CD1c-positive myeloid dendritic cell (primary cell): ENCODE measurements around the gene CTSW.

ENCODE experiments used
- DNase-seq: peaks from one replicate; pipeline ENCODE4 v3.0.0-alpha.2; 2016; ENCODE audit errors: extremely low spot score

The CTSW gene

DNA sequence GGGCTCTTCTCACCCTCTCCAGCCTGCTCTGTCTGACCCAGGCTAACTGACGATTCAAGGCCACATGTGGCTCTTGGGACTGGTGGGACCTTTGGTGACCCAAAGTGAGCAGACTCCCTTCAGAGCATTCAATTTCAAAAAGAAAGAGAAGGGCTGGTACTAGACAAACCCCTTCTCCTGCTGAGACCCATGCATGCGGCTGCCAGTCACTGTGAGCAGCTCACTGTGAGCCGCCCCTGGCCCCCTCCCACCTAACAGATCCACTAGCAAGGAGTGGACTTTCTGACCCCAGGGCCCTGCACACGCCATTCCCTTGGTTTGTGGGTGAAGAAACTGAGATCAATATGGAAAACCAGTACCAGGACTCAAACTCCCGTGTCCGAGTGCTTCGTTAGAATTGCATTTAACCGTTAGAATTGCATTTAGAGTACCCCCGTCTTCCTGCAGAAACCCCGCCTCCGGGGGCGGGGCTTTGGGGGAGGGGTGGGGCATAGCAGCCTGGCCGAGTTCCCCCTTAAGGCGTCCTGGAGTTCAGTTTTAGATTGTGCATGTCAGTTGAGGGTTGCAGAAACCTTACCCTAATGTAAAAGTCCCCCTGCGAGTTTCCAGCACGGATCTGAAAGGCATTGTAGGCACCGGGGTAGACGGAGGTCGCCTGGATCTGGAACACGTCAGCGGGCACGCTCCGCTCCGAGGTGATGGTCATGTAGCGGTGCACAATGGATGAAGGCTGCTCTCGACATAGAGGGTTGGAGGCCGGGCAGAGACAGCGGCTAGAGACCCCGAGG, 12.2 kb upstream of the CTSW start:
- no peak for DNase-seq

DNA sequence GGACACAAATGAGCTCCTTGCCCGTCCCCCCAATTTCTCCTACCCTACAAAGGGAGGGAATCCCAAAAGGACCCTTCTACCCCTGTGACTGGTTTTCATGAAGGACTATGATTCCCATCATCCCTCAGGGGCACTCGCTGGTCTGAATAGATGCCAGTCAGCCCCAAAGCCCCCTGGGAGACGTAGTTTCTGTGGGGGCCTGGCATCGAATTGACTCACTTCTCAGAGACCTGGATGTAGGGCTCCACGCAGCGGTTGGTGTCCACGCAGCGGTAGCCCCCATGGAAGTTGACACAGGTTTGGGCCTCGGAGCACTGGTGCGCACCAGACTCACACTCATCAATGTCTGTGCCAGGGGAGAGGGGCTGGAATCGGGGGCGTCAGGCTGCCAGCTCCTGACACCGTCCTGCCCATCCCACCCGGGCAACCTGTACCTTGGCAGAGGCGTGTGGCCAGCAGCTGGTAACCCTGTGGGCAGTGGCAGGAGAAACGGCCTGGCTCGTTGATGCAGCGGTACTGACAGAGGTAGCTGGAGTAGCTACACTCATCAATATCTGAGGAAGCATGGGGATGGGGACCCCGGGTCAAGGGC, 11.5 kb upstream of the CTSW start:
- no peak for DNase-seq

DNA sequence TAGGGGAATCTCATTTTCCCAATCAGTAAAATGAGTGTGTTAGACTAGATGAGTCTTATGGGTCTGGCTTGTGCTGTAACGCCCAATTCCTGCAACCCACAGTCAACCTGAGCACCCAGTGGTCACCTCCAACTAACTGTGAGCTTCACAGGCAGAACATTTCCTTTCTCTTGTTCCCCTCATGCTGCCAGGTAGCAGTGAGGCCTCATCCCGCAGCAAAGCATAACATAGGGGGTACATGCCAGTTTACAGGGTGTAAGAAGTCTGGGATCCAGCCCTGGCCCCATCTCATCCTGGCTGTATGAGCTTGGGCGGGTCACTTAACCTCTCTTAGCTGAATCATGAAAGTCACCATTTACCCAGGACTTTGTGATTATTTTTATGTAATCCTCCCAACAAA, 10.7 kb upstream of the CTSW start:
- no peak for DNase-seq

DNA sequence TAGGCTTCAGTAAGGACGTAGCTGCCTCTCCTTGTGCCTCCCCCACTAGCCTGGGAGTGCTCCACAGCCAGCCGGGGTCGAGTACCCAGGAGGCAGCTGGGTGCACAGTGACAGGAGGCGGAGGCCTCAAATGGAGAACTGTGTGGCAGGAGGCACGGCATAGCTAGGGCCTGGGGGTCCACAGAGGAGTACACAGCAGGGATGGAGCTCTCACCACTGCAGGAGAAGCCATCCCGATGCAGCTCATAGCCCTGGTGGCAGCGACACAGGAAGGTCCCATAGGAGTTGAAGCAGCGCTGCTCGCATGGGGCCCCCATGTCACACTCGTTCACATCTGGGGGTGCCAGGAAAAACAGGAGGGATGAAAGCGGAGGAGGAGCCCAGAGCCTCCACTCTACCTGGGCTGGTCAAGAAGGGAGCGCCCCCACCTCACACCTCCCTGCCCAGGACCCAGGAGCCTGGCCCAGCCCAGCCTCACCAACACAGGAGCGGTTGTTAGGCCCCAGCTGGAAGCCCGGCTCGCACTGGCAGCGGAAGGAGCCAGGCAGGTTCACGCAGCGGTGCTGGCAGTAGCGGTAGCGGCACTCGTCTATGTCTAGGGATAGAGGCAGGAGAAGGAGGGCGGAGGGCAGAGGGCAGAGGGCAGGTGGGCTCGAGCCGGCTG, 9.9 kb upstream of the CTSW start:
- no peak for DNase-seq

DNA sequence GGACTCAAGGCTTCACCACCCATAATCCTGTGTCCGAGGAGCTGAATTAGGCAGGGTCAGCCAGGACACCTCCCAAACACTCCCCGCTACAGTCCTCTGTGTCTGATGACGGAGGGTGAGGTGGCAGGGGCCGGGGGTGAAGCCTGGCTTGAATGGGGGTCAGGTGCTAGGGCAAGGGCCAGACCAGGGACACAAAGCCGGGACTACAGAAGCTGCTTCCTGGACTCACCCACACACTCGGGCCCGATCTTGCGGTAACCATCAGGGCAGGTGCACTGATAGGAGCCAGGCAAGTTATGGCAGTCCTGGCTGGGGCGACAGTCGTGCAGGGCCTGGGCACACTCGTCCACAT, 9.4 kb upstream of the CTSW start:
- DNase-seq: no peak

DNA sequence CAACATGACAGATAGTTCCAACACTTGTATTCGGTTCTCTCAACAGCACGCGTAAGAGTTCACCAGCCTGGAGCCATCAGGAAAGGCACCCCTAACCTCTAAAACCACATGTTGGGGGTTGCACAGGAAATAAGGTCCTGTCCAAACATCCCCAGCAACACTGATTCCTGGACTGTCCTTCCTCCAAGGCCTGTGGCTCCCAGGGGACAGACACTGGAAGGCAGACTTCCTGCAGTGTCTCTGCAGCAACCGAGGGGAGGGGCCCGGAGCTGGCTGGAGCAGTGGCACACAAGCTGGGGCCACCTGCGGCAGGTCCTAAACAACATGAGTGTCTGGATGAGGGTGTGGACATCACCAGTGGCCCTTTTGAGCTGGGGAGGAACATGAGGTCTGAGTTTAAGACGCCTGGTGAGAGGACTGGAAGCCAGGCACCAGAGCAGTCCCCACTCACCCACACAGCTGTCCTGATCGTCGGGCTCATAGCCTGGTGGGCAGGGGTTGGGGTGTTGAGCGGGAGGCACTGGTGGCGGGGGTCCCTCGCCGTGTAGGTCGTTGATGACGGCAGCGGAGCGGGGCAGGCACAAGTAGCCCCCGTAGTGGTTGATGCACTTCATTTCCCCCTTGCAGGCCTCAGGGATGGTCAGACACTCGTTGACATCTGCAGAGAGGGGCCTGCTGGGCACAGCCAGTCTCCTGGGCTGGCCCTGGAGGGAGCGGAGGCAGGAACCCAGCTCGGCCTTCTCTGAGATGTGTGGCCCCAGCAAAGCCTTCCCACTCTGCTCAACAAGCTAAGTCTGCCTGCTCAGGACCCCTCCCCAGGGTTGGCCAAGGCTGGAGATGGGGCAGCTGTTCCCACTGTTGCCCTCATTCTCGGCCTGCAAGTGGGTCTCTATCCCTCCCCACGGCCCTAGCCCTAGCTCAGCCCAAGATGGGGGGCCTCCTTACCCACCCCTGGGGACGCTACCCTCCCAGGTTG, 8.6 kb upstream of the CTSW start:
- DNase-seq: no peak

DNA sequence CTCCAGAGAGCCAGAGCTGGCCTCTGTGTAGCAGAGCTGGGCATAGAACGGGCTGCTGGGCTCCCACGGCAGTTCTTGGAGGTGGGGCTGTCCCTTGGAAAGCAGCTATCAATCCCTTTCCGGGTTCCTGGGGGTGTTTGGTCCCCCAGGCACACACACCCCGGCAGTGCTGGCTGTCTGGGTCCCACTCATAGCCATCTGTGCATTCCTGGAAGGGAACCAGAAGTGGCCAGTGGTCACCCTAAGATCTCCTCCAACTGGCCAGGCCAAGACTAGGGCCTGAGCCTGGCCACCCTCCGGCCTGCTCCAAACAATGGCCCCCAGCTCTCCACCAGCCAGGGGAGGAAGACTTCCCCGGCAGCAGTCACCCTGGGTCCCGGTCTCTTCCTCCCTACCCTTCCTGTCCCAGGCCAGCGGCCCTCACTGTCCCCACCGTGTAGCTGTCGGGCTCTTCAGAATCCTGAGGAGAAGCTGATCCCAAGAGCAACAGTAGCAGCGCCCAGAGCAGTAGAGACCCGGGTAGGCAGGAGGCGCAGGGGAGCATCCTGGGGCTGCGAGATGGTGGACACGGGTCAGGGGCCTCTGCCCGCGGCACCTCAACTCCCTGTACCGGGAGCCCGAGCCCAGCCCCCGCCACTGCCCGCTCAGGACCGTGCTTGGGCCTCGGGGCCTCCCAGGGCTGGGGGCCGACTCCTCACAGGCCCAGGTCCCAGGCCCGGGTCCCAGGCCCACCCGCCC, 7.7 kb upstream of the CTSW start:
- no peak for DNase-seq

DNA sequence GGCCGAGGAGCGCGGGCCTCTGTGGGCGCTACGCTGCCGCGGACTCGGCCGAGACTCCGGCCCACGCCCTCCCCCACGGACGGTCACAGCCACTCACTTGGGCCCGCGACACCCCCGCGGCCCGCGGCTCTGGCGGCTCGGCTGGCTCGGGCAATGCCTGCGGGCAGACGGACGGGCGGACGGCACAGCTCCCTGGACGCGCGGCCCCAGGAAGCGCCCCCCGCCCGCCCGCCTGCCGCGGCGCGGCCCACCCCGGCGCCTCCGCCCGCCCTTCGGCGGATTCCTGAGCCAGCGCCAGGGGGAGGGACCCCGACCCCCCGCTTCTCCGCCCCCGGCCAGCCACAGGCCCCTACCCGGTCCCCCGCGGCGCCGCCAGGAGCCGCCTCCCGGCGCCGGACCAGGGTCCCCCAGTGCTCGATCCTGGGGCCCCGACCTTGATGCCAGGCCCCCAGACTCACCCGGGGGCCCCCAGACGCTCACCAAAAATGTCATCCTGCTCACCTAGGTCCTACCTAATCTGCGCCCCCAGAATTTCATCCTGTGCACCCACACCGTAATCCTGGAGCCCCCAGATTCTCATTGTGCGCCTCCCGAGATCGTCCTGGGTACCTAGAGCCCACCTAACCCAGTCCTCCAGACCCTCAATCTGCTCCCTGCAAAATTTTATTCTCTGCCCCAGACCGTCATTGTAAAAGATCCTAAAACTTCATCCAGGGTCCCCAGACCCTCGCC, 6.9 kb upstream of the CTSW start, which contains the start of gene EFEMP2:
Gene EFEMP2 (minus strand): TSS at position 215 of the 732 bp plus-strand sequence. CDS start 446 bp downstream, outside the sequence.
- DNase-seq: no peak

DNA sequence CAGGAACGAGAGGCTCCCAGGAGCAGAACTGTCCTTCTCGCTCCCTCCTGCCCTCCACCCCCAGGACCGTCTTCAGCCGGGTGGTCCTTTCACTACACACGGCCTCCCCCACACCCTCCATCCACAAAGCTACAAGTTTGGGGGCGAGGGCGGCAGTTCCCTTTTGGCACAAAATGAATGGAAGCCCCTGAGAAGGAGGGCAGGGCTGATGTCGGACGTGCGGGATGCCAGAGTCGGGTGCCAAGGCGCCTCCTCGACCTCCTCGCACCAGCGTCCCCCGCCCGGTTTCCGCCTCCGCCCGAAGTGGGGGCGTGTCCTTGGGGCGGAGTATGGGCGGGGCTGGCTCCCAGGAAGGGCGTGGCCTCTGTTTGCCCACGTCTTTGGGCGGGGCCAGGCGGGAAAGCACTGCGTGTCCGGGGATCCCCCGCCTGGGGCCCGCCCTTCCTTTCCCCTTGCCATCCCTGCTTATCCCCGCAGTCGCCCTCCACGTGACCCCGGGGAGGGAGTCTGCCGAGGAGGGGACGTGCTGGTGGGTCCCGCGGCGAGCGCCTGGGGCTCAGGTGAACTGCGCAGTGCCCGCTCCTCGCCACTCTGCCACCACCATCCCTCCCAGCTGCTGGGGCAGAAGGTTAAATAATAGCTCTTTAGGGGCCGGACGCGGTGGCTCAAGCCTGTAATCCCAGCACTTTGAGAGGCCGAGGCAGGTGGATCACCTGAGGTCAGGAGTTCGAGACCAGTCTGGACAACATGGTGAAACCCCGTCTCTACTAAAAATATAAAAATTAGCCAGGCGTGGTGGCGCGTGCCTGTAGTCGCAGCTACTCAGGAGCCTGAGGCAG, 6.1 kb upstream of the CTSW start:
- peak; percentile 95 for DNase-seq

DNA sequence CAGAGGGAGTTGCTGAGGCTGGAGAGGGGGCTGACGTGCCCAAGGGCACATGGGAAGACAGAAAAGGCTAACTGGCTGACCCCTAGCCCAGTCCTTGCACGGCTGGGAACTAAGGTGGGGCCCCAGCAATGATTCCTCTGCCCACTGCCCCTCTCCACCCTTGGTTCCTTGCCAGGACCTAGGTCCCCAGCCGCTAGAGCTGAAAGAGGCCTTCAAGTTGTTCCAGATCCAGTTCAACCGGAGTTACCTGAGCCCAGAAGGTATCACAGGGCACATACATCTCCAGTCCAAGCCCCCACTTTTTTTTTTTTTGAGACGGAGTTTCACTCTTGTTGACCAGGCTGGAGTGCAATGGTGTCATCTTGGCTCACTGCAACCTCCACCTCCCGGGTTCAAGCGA, 390 bp downstream of the CTSW start:
- DNase-seq: no peak

DNA sequence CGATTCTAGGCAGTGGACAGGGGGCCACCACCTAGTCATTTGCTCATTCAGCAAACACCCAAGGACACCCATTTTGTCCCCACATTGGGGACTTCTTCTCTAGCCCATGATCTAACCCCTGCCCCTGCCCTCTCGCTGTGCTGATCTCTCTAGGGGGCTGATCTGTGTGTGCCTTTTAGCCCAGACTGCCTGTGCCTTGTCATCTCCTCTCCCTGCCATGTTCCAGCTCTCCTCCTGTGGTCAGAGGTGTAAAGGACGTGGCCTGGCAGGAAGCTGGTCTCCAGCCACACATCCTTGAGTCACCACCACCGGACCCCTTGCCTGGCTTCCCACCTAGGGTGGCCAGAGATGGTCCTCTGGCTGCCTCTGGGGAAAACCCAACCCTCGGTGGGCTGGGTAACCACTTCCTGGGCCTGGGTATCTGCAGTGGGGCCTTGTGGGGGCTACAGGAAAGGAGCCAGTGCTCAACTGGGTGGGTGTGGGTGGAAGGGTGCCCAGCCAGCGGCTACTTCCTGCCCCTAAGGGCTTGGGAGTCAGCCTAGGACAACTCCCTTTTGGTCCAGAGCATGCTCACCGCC, 1.3 kb downstream of the CTSW start:
- DNase-seq: no peak

DNA sequence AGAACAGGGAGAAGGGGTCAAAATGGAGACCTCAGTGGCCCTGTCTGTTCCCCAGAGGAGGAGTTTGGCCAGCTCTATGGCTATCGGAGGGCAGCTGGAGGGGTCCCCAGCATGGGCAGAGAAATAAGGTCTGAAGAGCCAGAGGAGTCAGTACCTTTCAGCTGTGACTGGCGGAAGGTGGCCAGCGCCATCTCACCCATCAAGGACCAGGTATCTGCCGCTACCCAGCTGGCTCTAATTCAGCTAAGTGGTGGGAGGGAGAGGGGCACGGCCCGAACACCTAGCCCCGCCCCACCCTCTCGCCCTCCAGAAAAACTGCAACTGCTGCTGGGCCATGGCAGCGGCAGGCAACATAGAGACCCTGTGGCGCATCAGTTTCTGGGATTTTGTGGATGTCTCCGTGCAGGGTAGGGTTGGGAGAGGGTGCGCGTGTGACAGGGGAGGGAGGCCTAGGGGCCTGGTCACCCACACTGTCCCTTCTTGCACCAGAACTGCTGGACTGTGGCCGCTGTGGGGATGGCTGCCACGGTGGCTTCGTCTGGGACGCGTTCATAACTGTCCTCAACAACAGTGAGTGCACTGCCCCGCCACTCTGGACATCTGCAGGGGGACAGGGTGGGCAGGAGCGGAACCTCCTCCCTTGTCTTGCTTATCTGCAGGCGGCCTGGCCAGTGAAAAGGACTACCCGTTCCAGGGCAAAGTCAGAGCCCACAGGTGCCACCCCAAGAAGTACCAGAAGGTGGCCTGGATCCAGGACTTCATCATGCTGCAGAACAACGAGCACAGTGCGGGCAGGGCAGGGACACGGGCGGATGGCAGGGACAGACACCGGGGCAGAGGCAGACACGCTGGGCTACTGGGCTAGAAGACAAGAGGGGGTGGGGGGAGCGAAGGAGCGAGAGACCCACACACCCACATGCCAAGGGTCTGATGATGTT, 2.8 kb downstream of the CTSW start:
- DNase-seq: no peak

DNA sequence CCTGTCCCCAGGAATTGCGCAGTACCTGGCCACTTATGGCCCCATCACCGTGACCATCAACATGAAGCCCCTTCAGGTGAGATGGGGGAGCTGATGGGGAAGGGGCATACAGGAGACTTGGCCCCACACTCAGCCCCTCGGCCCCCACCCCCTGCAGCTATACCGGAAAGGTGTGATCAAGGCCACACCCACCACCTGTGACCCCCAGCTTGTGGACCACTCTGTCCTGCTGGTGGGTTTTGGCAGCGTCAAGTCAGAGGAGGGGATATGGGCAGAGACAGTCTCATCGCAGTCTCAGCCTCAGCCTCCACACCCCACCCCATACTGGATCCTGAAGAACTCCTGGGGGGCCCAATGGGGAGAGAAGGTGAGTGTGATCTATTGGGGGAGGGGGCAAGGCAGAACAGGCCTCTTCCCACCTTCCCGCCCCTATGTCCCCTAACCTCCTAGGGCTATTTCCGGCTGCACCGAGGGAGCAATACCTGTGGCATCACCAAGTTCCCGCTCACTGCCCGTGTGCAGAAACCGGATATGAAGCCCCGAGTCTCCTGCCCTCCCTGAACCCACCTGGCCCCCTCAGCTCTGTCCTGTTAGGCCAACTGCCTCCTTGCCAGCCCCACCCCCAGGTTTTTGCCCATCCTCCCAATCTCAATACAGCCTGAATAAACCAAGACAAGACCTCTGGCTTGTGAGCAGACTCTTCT, 3.6 kb downstream of the CTSW start:
- no peak for DNase-seq

DNA sequence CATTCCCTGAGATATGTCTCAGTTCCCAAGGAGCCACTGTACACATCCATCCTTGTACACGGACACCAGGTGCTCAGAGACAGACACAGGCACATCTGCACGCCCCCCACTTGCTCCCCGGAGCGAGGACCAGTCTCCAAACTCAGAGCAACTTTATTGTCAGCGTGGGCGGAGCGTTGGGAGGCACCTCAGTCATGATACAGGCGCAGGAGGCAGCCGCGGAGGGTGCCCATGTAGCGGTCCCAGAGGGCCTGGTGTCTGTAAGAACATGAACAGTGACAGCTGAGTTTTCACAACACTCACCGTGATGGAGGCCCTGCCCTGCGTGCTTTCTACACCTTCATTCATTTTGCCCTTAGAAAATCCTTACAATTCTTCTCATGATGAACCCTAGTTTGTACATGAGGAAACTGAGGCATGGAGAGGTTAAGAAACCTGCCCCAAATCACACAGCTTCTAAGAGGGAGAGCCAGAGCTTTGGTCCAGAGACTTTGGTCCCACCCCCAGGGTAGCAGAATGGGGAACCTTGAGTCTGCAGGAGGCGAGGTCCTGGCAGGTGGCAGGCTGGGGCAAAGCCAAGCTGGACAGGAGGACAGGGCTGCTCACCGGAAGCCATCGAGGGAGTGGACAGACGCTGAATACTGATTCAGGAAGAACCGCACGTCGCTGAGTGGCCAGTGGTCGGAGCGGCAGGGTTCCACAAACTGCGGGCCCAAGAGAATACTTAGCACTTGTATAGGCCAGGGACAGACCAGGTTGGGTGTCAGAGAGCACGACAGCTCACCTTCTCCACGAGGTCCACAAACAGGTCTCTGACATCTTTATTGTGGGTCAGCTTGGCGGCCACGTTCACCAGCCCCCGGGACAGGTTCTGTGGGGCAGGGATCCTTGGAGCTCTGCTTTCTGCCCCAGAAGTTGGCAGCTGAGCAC, 4.4 kb downstream of the CTSW start:
- no peak for DNase-seq

DNA sequence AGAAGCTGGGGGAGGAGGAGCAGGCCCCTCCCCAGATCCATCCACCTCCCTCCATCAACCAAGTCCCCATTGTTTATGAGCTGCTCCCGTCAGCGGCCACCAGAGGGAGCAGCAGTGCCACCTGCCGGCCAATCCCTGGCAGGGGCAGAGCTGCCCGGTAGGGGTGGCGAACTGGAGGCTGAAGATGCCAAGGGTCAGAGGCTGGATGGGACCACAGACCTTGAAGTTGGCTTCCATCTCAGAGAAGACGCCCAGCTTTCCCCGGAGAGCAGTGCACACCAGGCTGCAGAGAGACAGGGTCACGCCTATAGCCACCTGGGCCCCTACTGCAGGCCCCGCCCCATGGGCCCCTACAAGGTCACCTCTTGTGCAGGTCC, 5.1 kb downstream of the CTSW start:
- DNase-seq: peak; percentile 89

DNA sequence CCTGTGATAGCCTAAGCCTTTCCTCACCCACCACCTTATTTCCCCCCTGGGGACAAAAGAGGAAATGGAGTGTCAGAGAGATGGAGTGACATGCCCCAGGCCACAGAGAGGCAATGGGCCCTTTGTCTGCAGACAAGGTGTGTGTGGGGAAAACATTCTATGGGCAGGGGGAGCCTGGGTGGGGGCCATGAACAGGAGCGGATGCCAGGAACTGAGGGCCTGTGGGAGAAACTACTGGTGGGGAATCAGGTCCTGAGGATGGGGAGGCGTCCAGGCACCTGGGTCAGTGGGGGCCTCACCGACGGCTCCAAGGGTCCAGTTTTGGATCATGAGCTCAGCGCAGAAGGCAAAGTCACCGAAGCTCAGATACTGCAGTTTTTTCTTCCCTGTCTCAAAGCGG, 5.6 kb downstream of the CTSW start:
- no peak for DNase-seq
